Astrocyte of the spinal cord (primary cell): Measurements from ENCODE around the gene GDPD3.
"Not testable (repeated sequence)": the region's sequence is repeated elsewhere in the genome, so short reads cannot be mapped to it uniquely, and the experiment has no call there.

Experiments
- DNase-seq: peaks from one replicate; pipeline ENCODE4 v3.0.0; 2011; ENCODE audit warnings: low read depth, low spot score
- H3K4me3 ChIP-seq: 2 replicates; pipeline ENCODE4 v1.5.1; 2011; ENCODE audit warnings: low read depth, mild to moderate bottlenecking, low read length, moderate library complexity
- CTCF ChIP-seq: IDR thresholded peaks from 2 replicates; pipeline ENCODE4 v1.5.1; 2012; ENCODE audit warnings: low read depth, mild to moderate bottlenecking, low read length, inconsistent platforms
- in situ Hi-C: cut with HindIII; loops from 2 replicates; pipeline ENCODE4 v1.10.0; 2017; ENCODE audit warnings: low sequenced_read_pairs

Gene GDPD3

GRCh38 chr16:30127993-30128392, 14.7 kb upstream of the GDPD3 start:
- no peak for TF ChIP-seq CTCF
- no peak for DNase-seq
- no peak overlapping the region for H3K4me3 ChIP-seq
- in situ Hi-C loops, result no loop called here

GRCh38 chr16:30125690-30126089, 12.4 kb upstream of the GDPD3 start:
- in situ Hi-C loops, H3K4me3 ChIP-seq, DNase-seq: not testable (repeated sequence)

GRCh38 chr16:30124985-30125379, 11.6 kb upstream of the GDPD3 start:
- in situ Hi-C loops, result no loop called here
- no peak for DNase-seq
- no peak for TF ChIP-seq CTCF
- no peak overlapping the region for H3K4me3 ChIP-seq

GRCh38 chr16:30122604-30123160, 9.3 kb upstream of the GDPD3 start:
- DNase-seq, result peak; percentile 6
- in situ Hi-C loops, result no loop called here
- TF ChIP-seq CTCF, result no peak
- peak overlapping the region; percentile 85 for H3K4me3 ChIP-seq

- peak overlapping the region; percentile 85 for H3K4me3 ChIP-seq
- no peak for TF ChIP-seq CTCF
- peak; percentile 25 for DNase-seq
- in situ Hi-C loops, result no loop called here
Observed at GRCh38 chr16:30121741-30122571, 8.6 kb upstream of the GDPD3 start.

GRCh38 chr16:30120340-30121105, 7.2 kb upstream of the GDPD3 start:
- DNase-seq, result no peak
- TF ChIP-seq CTCF, result no peak
- in situ Hi-C loops, result no loop called here
- H3K4me3 ChIP-seq, result no peak overlapping the region

- no peak for TF ChIP-seq CTCF
- no peak overlapping the region for H3K4me3 ChIP-seq
- DNase-seq, result no peak
- in situ Hi-C loops, result no loop called here
Observed at GRCh38 chr16:30119428-30119827, 6.1 kb upstream of the GDPD3 start.
